Pancreas (tissue), 10 donors: ENCODE measurements around the gene ITIH1. TPM values are rescaled to one million over a fixed set of nuclear protein-coding genes. Genes with fewer than 3 reads are reported as not detected.

Source experiments
- ATAC-seq, 4 donors: fragments of 200-7000 bp; cut with Tn5 transposase; one replicate each; pipeline versions ENCODE4 v1.8.0 to v1.9.1; 2020; ENCODE audit warnings: mild to moderate bottlenecking in 4 of 4, moderate library complexity in 4 of 4
- DNase-seq, 6 donors: peaks; one replicate each; pipeline ENCODE4 v3.0.0-alpha.2; 2020
- FAIRE-seq: peaks from 2 replicates; lab custom pipeline; 2012; peaks lifted over from hg19 to GRCh38; lab: Jason Lieb, UNC
- H3K27ac ChIP-seq, 4 donors: fragments of 200-600 bp; sonication (generic); 1 replicate in 3 of 4; 2 replicates in 1 of 4; pipeline versions ENCODE4 v1.5.0 to v1.8.0; 2020
- H3K27me3 ChIP-seq, 4 donors: fragments of 200-600 bp; one replicate each; pipeline ENCODE4 v1.8.0; 2021
- H3K36me3 ChIP-seq, 3 donors: fragments of 200-600 bp; sonication (generic) in 1 of 3; one replicate each; pipeline versions ENCODE4 v1.5.0 to v1.8.0; 2020 to 2021
- H3K4me1 ChIP-seq, 3 donors: fragments of 200-600 bp; one replicate each; pipeline ENCODE4 v1.8.0; 2021
- H3K4me3 ChIP-seq, 4 donors: fragments of 200-600 bp; sonication (generic) in 2 of 4; one replicate each; pipeline versions ENCODE4 v1.5.0 to v1.8.0; 2020 to 2021
- H3K9me3 ChIP-seq, 4 donors: fragments of 200-600 bp; one replicate each; pipeline ENCODE4 v1.8.0; 2021
- CTCF ChIP-seq, 4 donors: fragments of 200-600 bp; sonication (generic) in 3 of 4; IDR thresholded peaks; one replicate each; pipeline versions ENCODE4 v1.5.0 to v1.8.0; 2021; ENCODE audit warnings: antibody characterized with exemption in 4 of 4
- WGBS, 2 donors: extraction: QIAGEN DNeasy Blood & Tissue Kit; methylation state at CpG; one replicate each; pipeline ENCODE4 v1.1.7; 2013; 5-methylcytosine and 5-hydroxymethylcytosine counted together
- intact Hi-C, 3 donors: fragments of 100-400 bp; cut with DNase I; formaldehyde crosslinking; loops; one replicate each; pipeline versions ENCODE4 v1.11.1 to v1.14.2; 2022
- polyA plus RNA-seq, 2 donors: library from polyadenylated mRNA; stranded (reverse); fragments of 200-250 nt; gene quantifications; one replicate each; pipeline ENCODE4 v1.2.3, GENCODE V29; 2013
- total RNA-seq, 6 donors: library from RNA; stranded (reverse); fragmentation: NEBNext Ultra II Directional in 4 of 6; extraction: Animal tissue kit (Norgen Biotek cat#: 25700) in 4 of 6; gene quantifications; one replicate each; pipeline versions ENCODE4 v1.2.1 to v1.2.4, GENCODE V29; 2021 to 2023
- donor health status: healthy with polysubstance abuse.
- donor health status: DM: no; HTN: no; CAD: no; lungs with moderate emphysema.
- donor health status: DM: no; HTN: no; CAD: no.
- donor health status: control.
- donor health status: control.
- donor health status: Bipolar disorder and iron deficiency.
- donor health status: DM: yes; HTN: yes; CAD: no.
- donor health status: DM: no; HTN: no; CAD: no.
- donor health status: DM: no; HTN: no; CAD: no.
- donor health status: DM: yes; HTN: yes; CAD: no.

Gene ITIH1
- total and polyA plus RNA-seq, 8 donors, result 0.32 to 1.9 (median 0.51) TPM; not detected in 1

- WGBS, 2 donors, result 94 to 95% methylated on average over 7 of the region's 7 CpGs
- no peak for TF ChIP-seq CTCF (IDR thresholded peaks at IDR 0.05)
- DNase-seq (no peak), ATAC-seq (no peak), FAIRE-seq (no peak)
- no peak overlapping the region for H3K4me3 ChIP-seq
- no peaks in the 10 kb centered on the region for H3K9me3 ChIP-seq
- no peaks in the 10 kb centered on the region for H3K27me3 ChIP-seq
- no peaks in the 10 kb centered on the region for H3K4me1 ChIP-seq
- intact Hi-C loops, result no loop called here
- peaks cover 0 to 2% (median 0%) of the 10 kb centered on the region in 3 donors for H3K36me3 ChIP-seq
- no peak overlapping the region for H3K27ac ChIP-seq
Observed at GRCh38 chr3:52817860-52818259, 40.5 kb downstream of the ITIH1 start.

- Histone ChIP-seq H3K27me3 (no peaks in the 10 kb centered on the region), H3K9me3 (no peaks in the 10 kb centered on the region), H3K4me1 (no peaks in the 10 kb centered on the region), H3K36me3 (peaks cover 0 to 12% (median 0%) of the 10 kb centered on the region in 3 donors), H3K4me3 (no peak overlapping the region), H3K27ac (no peak overlapping the region)
- no peak for TF ChIP-seq CTCF (IDR thresholded peaks at IDR 0.05)
- 85 to 88% methylated on average over 2 of the region's 2 CpGs for WGBS, 2 donors
- no peak for ATAC-seq
- intact Hi-C loops, result no loop called here
- no peak for FAIRE-seq
- DNase-seq, result no peak
Observed at GRCh38 chr3:52819936-52820335, 42.5 kb downstream of the ITIH1 start.

GRCh38 chr3:52820736-52821135, 43.3 kb downstream of the ITIH1 start:
- H3K4me3 ChIP-seq, result no peak overlapping the region
- H3K27ac ChIP-seq, result no peak overlapping the region
- FAIRE-seq (no peak), ATAC-seq (peak in 2 of 4 donors; percentile 52 to 59), DNase-seq (no peak)
- WGBS, 2 donors, result 65 to 68% methylated on average over 11 of the region's 11 CpGs
- no peaks in the 10 kb centered on the region for H3K4me1 ChIP-seq
- H3K36me3 ChIP-seq, result peaks cover 0 to 12% (median 0%) of the 10 kb centered on the region in 3 donors
- intact Hi-C loops, result no loop called here
- peak in 3 of 4 donors; percentile 8 to 27 (median 11) for TF ChIP-seq CTCF (IDR thresholded peaks at IDR 0.05)
- H3K27me3 ChIP-seq, result no peaks in the 10 kb centered on the region
- H3K9me3 ChIP-seq, result no peaks in the 10 kb centered on the region

GRCh38 chr3:52822363-52822762, 45.0 kb downstream of the ITIH1 start:
- TF ChIP-seq CTCF (IDR thresholded peaks at IDR 0.05), result no peak
- Histone ChIP-seq H3K9me3 (no peaks in the 10 kb centered on the region), H3K36me3 (peaks cover 0 to 12% (median 0%) of the 10 kb centered on the region in 3 donors), H3K27me3 (no peaks in the 10 kb centered on the region), H3K4me1 (peaks cover 0 to 3% (median 0%) of the 10 kb centered on the region in 3 donors), H3K27ac (no peak overlapping the region), H3K4me3 (no peak overlapping the region)
- ATAC-seq, result no peak
- WGBS, 2 donors, result 88% methylated on average over 5 of the region's 5 CpGs
- FAIRE-seq, result no peak
- no peak for DNase-seq
- intact Hi-C loops, result no loop called here

- H3K27ac ChIP-seq, result no peak overlapping the region
- no peak overlapping the region for H3K4me3 ChIP-seq
- peaks cover 0 to 12% (median 0%) of the 10 kb centered on the region in 3 donors for H3K36me3 ChIP-seq
- FAIRE-seq (no peak), ATAC-seq (no peak), DNase-seq (no peak)
- H3K9me3 ChIP-seq, result no peaks in the 10 kb centered on the region
- peaks cover 0 to 10% (median 0%) of the 10 kb centered on the region in 3 donors for H3K4me1 ChIP-seq
- intact Hi-C loops, result no loop called here
- H3K27me3 ChIP-seq, result no peaks in the 10 kb centered on the region
- 94 to 95% methylated on average over 10 of the region's 10 CpGs for WGBS, 2 donors
- no peak for TF ChIP-seq CTCF (IDR thresholded peaks at IDR 0.05)
Observed at GRCh38 chr3:52824037-52824436, 46.6 kb downstream of the ITIH1 start.
